Right atrium auricular region (tissue), 2 donors: Measurements from ENCODE around the gene ANKRD22. TPM values are rescaled to one million over a fixed set of nuclear protein-coding genes. Genes with fewer than 3 reads are reported as not detected.

ENCODE experiments used
- DNase-seq: peaks from one replicate; pipeline ENCODE4 v3.0.0-alpha.2; 2019; ENCODE audit warnings: low spot score
- H3K27ac ChIP-seq, 2 donors: fragments of 200-600 bp; sonication (generic); 1 replicate in 1 of 2; 2 replicates in 1 of 2; pipeline ENCODE4 v1.5.1; 2016 to 2019
- H3K27me3 ChIP-seq, 2 donors: fragments of 200-600 bp; sonication (generic); one replicate each; pipeline versions ENCODE4 v1.5.1 to v1.6.0; 2017 to 2019
- H3K36me3 ChIP-seq: fragments of 200-600 bp; sonication (generic); one replicate; pipeline ENCODE4 v1.5.1; 2016
- H3K4me1 ChIP-seq, 2 donors: fragments of 200-600 bp; sonication (generic); one replicate each; pipeline versions ENCODE4 v1.5.1 to v1.6.0; 2017 to 2019
- H3K4me3 ChIP-seq, 2 donors: fragments of 200-600 bp; sonication (generic); 1 replicate in 1 of 2; 2 replicates in 1 of 2; pipeline ENCODE4 v1.5.1; 2017 to 2019; ENCODE audit warnings: mild to moderate bottlenecking in 1 of 2, moderate library complexity in 1 of 2
- H3K9me3 ChIP-seq, 2 donors: fragments of 200-600 bp; sonication (generic); one replicate each; pipeline ENCODE4 v1.5.1; 2019
- CTCF ChIP-seq, 2 donors: fragments of 200-600 bp; sonication (generic); IDR thresholded peaks; one replicate each; pipeline ENCODE4 v1.5.1; 2019; ENCODE audit warnings: antibody characterized with exemption in 2 of 2
- total RNA-seq, 2 donors: library from RNA; depleted of rRNA; stranded (reverse); fragments of >200 nt; gene quantifications; one replicate each; pipeline ENCODE4 v1.1.0, GENCODE V29; 2016

ANKRD22 gene
- total RNA-seq, 2 donors from 2014 or later, result not detected

- H3K4me3 ChIP-seq, result no peak overlapping the region
- H3K4me1 ChIP-seq, result no peaks in the 10 kb centered on the region
- TF ChIP-seq CTCF (IDR thresholded peaks at IDR 0.05), result no peak
- no peaks in the 10 kb centered on the region for H3K36me3 ChIP-seq
- no peak for DNase-seq
- H3K27ac ChIP-seq, result no peak overlapping the region
- no peaks in the 10 kb centered on the region for H3K27me3 ChIP-seq
- H3K9me3 ChIP-seq, result no peaks in the 10 kb centered on the region
These were observed 62.7 kb downstream of the ANKRD22 start for GRCh38 chr10:88788924-88789323.

- Histone ChIP-seq H3K27ac (no peak overlapping the region), H3K36me3 (no peaks in the 10 kb centered on the region), H3K9me3 (no peaks in the 10 kb centered on the region), H3K4me1 (no peaks in the 10 kb centered on the region), H3K4me3 (no peak overlapping the region), H3K27me3 (no peaks in the 10 kb centered on the region)
- DNase-seq, result no peak
- TF ChIP-seq CTCF (IDR thresholded peaks at IDR 0.05), result no peak
These were observed 64.2 kb downstream of the ANKRD22 start for GRCh38 chr10:88787463-88787862.

- no peak for DNase-seq
- Histone ChIP-seq H3K36me3 (no peaks in the 10 kb centered on the region), H3K9me3 (no peaks in the 10 kb centered on the region), H3K27me3 (no peaks in the 10 kb centered on the region), H3K4me3 (no peak overlapping the region), H3K27ac (no peak overlapping the region), H3K4me1 (no peaks in the 10 kb centered on the region)
- no peak for TF ChIP-seq CTCF (IDR thresholded peaks at IDR 0.05)
These were observed 65.4 kb downstream of the ANKRD22 start for GRCh38 chr10:88786032-88786770.

- DNase-seq, result no peak
- H3K9me3 ChIP-seq, result no peaks in the 10 kb centered on the region
- H3K27ac ChIP-seq, result no peak overlapping the region
- H3K4me3 ChIP-seq, result no peak overlapping the region
- no peaks in the 10 kb centered on the region for H3K27me3 ChIP-seq
- no peaks in the 10 kb centered on the region for H3K4me1 ChIP-seq
- no peak for TF ChIP-seq CTCF (IDR thresholded peaks at IDR 0.05)
- no peaks in the 10 kb centered on the region for H3K36me3 ChIP-seq
These were observed 67.9 kb downstream of the ANKRD22 start for GRCh38 chr10:88783724-88784123.

GRCh38 chr10:88782222-88782621, 69.4 kb downstream of the ANKRD22 start:
- Histone ChIP-seq H3K27me3 (no peaks in the 10 kb centered on the region), H3K9me3 (no peaks in the 10 kb centered on the region), H3K4me1 (no peaks in the 10 kb centered on the region), H3K27ac (no peak overlapping the region), H3K4me3 (no peak overlapping the region), H3K36me3 (no peaks in the 10 kb centered on the region)
- DNase-seq, result no peak
- TF ChIP-seq CTCF (IDR thresholded peaks at IDR 0.05), result no peak

- no peak for TF ChIP-seq CTCF (IDR thresholded peaks at IDR 0.05)
- no peak overlapping the region for H3K27ac ChIP-seq
- no peaks in the 10 kb centered on the region for H3K36me3 ChIP-seq
- no peaks in the 10 kb centered on the region for H3K9me3 ChIP-seq
- no peaks in the 10 kb centered on the region for H3K27me3 ChIP-seq
- H3K4me1 ChIP-seq, result no peaks in the 10 kb centered on the region
- H3K4me3 ChIP-seq, result no peak overlapping the region
- DNase-seq, result no peak
These were observed 70.4 kb downstream of the ANKRD22 start for GRCh38 chr10:88781206-88781605.
